ENCODE results near the gene PRDX2. TPM values are rescaled to one million over a fixed set of nuclear protein-coding genes. Genes with fewer than 3 reads are reported as not detected.
A peak's percentile ranks its signal among the peaks of the same experiment; 100 is the strongest.

PRDX2 gene
- total RNA-seq, 1 experiment from 2014 or later = 406 TPM

GRCh38 chr19:12782424-12783290 lies 18.9 kb downstream of the PRDX2 start:
- H3K27ac ChIP-seq (ENCODE audit: low read depth, low read length, poor library complexity, severe bottlenecking) = peak overlapping the region; percentile 96
- POLR2A ChIA-PET (ENCODE audit: low non-redundant PET) = no interaction called here

GRCh38 chr19:12782174-12782423 lies 19.5 kb downstream of the PRDX2 start:
- intact Hi-C loops (cut with micrococcal nuclease; ENCODE audit: unreplicated experiment) = no loop called here

More at GRCh38 chr19:12782424-12783290, 18.9 kb downstream of the PRDX2 start:
- Histone ChIP-seq H3K4me3 (ENCODE audit: low read depth, low read length, poor library complexity, severe bottlenecking) (peak overlapping the region; percentile 57), H3K9me3 (ENCODE audit: low read depth, low read length, poor library complexity, severe bottlenecking) (no peaks in the 10 kb centered on the region), H3K4me1 (ENCODE audit: insufficient read depth, low read length, poor library complexity, severe bottlenecking) (peaks cover 49% of the 10 kb centered on the region), H3K27me3 (replicated peaks; ENCODE audit: insufficient read depth, low read depth, low read length, poor library complexity) (no peaks in the 10 kb centered on the region), H3K36me3 (ENCODE audit: insufficient read depth, low read length, poor library complexity, severe bottlenecking) (no peaks in the 10 kb centered on the region)
- BruUV-seq (replicated peaks) = no TSS peak
- peak; percentile 86 for DNase-seq (ENCODE audit: low spot score)
- TF ChIP-seq CTCF (conservative IDR thresholded peaks at IDR 0.05; ENCODE audit: low read depth, low read length) (0 out of 2 replicates have a peak, but pooled peaks have one; percentile 33), EZH2 (IDR thresholded peaks at IDR 0.05; ENCODE audit: borderline replicate concordance, low read depth, low read length, poor library complexity, severe bottlenecking) (no peak)
- CTCF ChIA-PET = interaction anchor here (0.5 to 1.0 kb wide), 4 partner anchors 15 to 64 kb away, joined by 3 to 5 read pairs (median 4); no protein-coding TSS in a partner anchor
- intact Hi-C loops (cut with micrococcal nuclease; ENCODE audit: unreplicated experiment) = no loop called here

More at GRCh38 chr19:12782174-12782423, 19.5 kb downstream of the PRDX2 start:
- ChIA-PET CTCF (interaction anchor here (0.6 to 1.0 kb wide), 3 partner anchors 15 to 22 kb away, joined by 3 to 5 read pairs (median 3); no protein-coding TSS in a partner anchor), POLR2A (ENCODE audit: low non-redundant PET) (no interaction called here)
- Histone ChIP-seq H3K27me3 (replicated peaks; ENCODE audit: insufficient read depth, low read depth, low read length, poor library complexity) (no peaks in the 10 kb centered on the region), H3K4me3 (ENCODE audit: low read depth, low read length, poor library complexity, severe bottlenecking) (peak overlapping the region; percentile 57), H3K27ac (ENCODE audit: low read depth, low read length, poor library complexity, severe bottlenecking) (peak overlapping the region; percentile 96), H3K36me3 (ENCODE audit: insufficient read depth, low read length, poor library complexity, severe bottlenecking) (no peaks in the 10 kb centered on the region), H3K4me1 (ENCODE audit: insufficient read depth, low read length, poor library complexity, severe bottlenecking) (peaks cover 49% of the 10 kb centered on the region), H3K9me3 (ENCODE audit: low read depth, low read length, poor library complexity, severe bottlenecking) (no peaks in the 10 kb centered on the region)
- TF ChIP-seq CTCF (conservative IDR thresholded peaks at IDR 0.05; ENCODE audit: low read depth, low read length) = no peak
- no peak for TF ChIP-seq EZH2 (IDR thresholded peaks at IDR 0.05; ENCODE audit: borderline replicate concordance, low read depth, low read length, poor library complexity, severe bottlenecking)
- no peak for DNase-seq (ENCODE audit: low spot score)
- BruUV-seq (replicated peaks) = no TSS peak

Data from A673 (cell line).